Lower leg skin (tissue), 4 donors: ENCODE data around the gene LUZP1. TPM values are rescaled to one million over a fixed set of nuclear protein-coding genes. Genes with fewer than 3 reads are reported as not detected.

Source experiments
- DNase-seq, 2 donors: peaks; one replicate each; pipeline ENCODE4 v3.0.0-alpha.2; 2019; ENCODE audit warnings: low spot score in 2 of 2
- H3K4me3 ChIP-seq: fragments of 200-600 bp; sonication (generic); 2 replicates; pipeline ENCODE4 v1.5.1; 2017; ENCODE audit warnings: mild to moderate bottlenecking, low read depth; ENCODE audit not compliant: poor library complexity, severe bottlenecking
- CTCF ChIP-seq, 3 donors: fragments of 450-650 bp; IDR thresholded peaks; one replicate each; pipeline ENCODE4 v1.5.1; 2016; ENCODE audit warnings: antibody characterized with exemption in 3 of 3, mild to moderate bottlenecking in 3 of 3, moderate library complexity in 2 of 3
- POLR2A ChIP-seq, 2 donors: fragments of 450-650 bp; IDR thresholded peaks; one replicate each; pipeline ENCODE4 v1.6.1; 2016 to 2017; ENCODE audit warnings: antibody characterized with exemption in 2 of 2, mild to moderate bottlenecking in 1 of 2, moderate library complexity in 1 of 2
- WGBS, 2 donors: methylation state at CpG; one replicate each; pipeline ENCODE4 v1.1.5; 2018; 5-methylcytosine and 5-hydroxymethylcytosine counted together
- intact Hi-C: fragments of 100-400 bp; cut with DNase I; formaldehyde crosslinking; loops from one replicate; pipeline ENCODE4 v1.15.0; 2023; ENCODE audit warnings: low total_unique reads
- total RNA-seq, 4 donors: library from RNA; depleted of rRNA; stranded (reverse); fragments of >200 nt; gene quantifications; one replicate each; pipeline ENCODE4 v1.1.0, GENCODE V29; 2016

Gene LUZP1
- total RNA-seq, 4 donors from 2014 or later, result 14.2 to 25.5 (median 19.3) TPM

GRCh38 chr1:23099171-23099536, 69.5 kb downstream of the LUZP1 start:
- no peak for TF ChIP-seq POLR2A (IDR thresholded peaks at IDR 0.05)
- TF ChIP-seq CTCF (IDR thresholded peaks at IDR 0.05), result no peak
- H3K4me3 ChIP-seq, result no peak overlapping the region
- DNase-seq, result no peak
- intact Hi-C loops, result loop anchor here (5.0 kb wide), 1 partner anchor 83 kb away; no protein-coding TSS in a partner anchor
- WGBS, 2 donors, result 95 to 98% methylated on average over 1 of the region's 1 CpG

- peak in 1 of 2 donors; percentile 64 for DNase-seq
- H3K4me3 ChIP-seq, result no peak overlapping the region
- TF ChIP-seq CTCF (IDR thresholded peaks at IDR 0.05), result peak in 2 of 3 donors; percentile 37 to 91
- no peak for TF ChIP-seq POLR2A (IDR thresholded peaks at IDR 0.05)
- intact Hi-C loops, result loop anchor here (5.0 kb wide), 1 partner anchor 84 kb away; no protein-coding TSS in a partner anchor
- 38% methylated on average over 12 of the region's 12 CpGs for WGBS, 2 donors
Measured at GRCh38 chr1:23098463-23099170, 70.0 kb downstream of the LUZP1 start.

- intact Hi-C loops, result loop anchor here (5.0 kb wide), 1 partner anchor 85 kb away; no protein-coding TSS in a partner anchor
- WGBS, 2 donors, result 81 to 89% methylated on average over 6 of the region's 6 CpGs
- DNase-seq, result no peak
- no peak overlapping the region for H3K4me3 ChIP-seq
- no peak for TF ChIP-seq POLR2A (IDR thresholded peaks at IDR 0.05)
- TF ChIP-seq CTCF (IDR thresholded peaks at IDR 0.05), result no peak
Measured at GRCh38 chr1:23097316-23097715, 71.3 kb downstream of the LUZP1 start.

GRCh38 chr1:23092447-23092846, 76.2 kb downstream of the LUZP1 start:
- H3K4me3 ChIP-seq, result no peak overlapping the region
- 76 to 79% methylated on average over 12 of the region's 12 CpGs for WGBS, 2 donors
- DNase-seq, result no peak
- no peak for TF ChIP-seq CTCF (IDR thresholded peaks at IDR 0.05)
- no peak for TF ChIP-seq POLR2A (IDR thresholded peaks at IDR 0.05)
- intact Hi-C loops, result no loop called here

GRCh38 chr1:23091545-23091944, 77.1 kb downstream of the LUZP1 start:
- intact Hi-C loops, result no loop called here
- TF ChIP-seq POLR2A (IDR thresholded peaks at IDR 0.05), result no peak
- no peak for TF ChIP-seq CTCF (IDR thresholded peaks at IDR 0.05)
- no peak for DNase-seq
- WGBS, 2 donors, result 93 to 95% methylated on average over 7 of the region's 7 CpGs
- no peak overlapping the region for H3K4me3 ChIP-seq

- no peak for TF ChIP-seq CTCF (IDR thresholded peaks at IDR 0.05)
- no peak for TF ChIP-seq POLR2A (IDR thresholded peaks at IDR 0.05)
- intact Hi-C loops, result no loop called here
- WGBS, 2 donors, result 98% methylated on average over 1 of the region's 1 CpG
- no peak for DNase-seq
- no peak overlapping the region for H3K4me3 ChIP-seq
Measured at GRCh38 chr1:23090056-23090455, 78.6 kb downstream of the LUZP1 start.
